Liver (tissue), 3 donors: ENCODE results near the gene RAB30.

ENCODE experiments used
- GABPA ChIP-seq, 2 donors: IDR thresholded peaks in 1 of 2; conservative IDR thresholded peaks in 1 of 2; 2 replicates each; pipeline ENCODE4 v1.6.1; 2016; ENCODE audit warnings: antibody characterized with exemption in 2 of 2, mild to moderate bottlenecking in 1 of 2, moderate library complexity in 1 of 2
- RAD21 ChIP-seq, 2 donors: IDR thresholded peaks; 2 replicates each; pipeline ENCODE4 v1.6.1; 2016; ENCODE audit warnings: antibody characterized with exemption in 2 of 2, mild to moderate bottlenecking in 2 of 2
- RXRA ChIP-seq, 2 donors: IDR thresholded peaks; 2 replicates each; pipeline ENCODE4 v1.6.1; 2017 to 2018; ENCODE audit warnings: antibody characterized with exemption in 2 of 2, mild to moderate bottlenecking in 1 of 2
- TF ChIP-seq, protein P1 (sequence below): fragments of 150-350 bp; IDR thresholded peaks from 2 replicates; pipeline ENCODE4 v1.5.1; 2017; ENCODE audit warnings: improper control_type of control experiment, low read depth, low read length; ENCODE audit not compliant: missing input control
- donor health status: healthy.
- donor health status: healthy.

- TF ChIP-seq, protein P1, sequence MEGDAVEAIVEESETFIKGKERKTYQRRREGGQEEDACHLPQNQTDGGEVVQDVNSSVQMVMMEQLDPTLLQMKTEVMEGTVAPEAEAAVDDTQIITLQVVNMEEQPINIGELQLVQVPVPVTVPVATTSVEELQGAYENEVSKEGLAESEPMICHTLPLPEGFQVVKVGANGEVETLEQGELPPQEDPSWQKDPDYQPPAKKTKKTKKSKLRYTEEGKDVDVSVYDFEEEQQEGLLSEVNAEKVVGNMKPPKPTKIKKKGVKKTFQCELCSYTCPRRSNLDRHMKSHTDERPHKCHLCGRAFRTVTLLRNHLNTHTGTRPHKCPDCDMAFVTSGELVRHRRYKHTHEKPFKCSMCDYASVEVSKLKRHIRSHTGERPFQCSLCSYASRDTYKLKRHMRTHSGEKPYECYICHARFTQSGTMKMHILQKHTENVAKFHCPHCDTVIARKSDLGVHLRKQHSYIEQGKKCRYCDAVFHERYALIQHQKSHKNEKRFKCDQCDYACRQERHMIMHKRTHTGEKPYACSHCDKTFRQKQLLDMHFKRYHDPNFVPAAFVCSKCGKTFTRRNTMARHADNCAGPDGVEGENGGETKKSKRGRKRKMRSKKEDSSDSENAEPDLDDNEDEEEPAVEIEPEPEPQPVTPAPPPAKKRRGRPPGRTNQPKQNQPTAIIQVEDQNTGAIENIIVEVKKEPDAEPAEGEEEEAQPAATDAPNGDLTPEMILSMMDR = no peak
- no peak for TF ChIP-seq RXRA (IDR thresholded peaks at IDR 0.05)
- no peak for TF ChIP-seq RAD21 (IDR thresholded peaks at IDR 0.05)
- TF ChIP-seq GABPA (IDR thresholded peaks at IDR 0.05 in 1 of 2, conservative IDR thresholded peaks at IDR 0.05 in 1 of 2) = no peak
Measured at GRCh38 chr11:83102834-83103233, 31.1 kb upstream of the RAB30 start.
